ENCODE results near the gene KIF15. TPM values are rescaled to one million over a fixed set of nuclear protein-coding genes. Genes with fewer than 3 reads are reported as not detected.
"Not testable (repeated sequence)": the region's sequence is repeated elsewhere in the genome, so short reads cannot be mapped to it uniquely, and the experiment has no call there.

KIF15 gene
- total and polyA plus RNA-seq, 8 donors = 0.09 to 0.62 (median 0.30) TPM

- Histone ChIP-seq H3K27me3 (no peaks in the 10 kb centered on the region), H3K36me3 (no peaks in the 10 kb centered on the region), H3K4me3 (no peak overlapping the region), H3K27ac (no peak overlapping the region), H3K9me3 (no peaks in the 10 kb centered on the region), H3K4me1 (no peaks in the 10 kb centered on the region)
- FAIRE-seq = no peak
- no peak for DNase-seq
- intact Hi-C loops (cut with DNase I) = no loop called here
- TF ChIP-seq CTCF (IDR thresholded peaks at IDR 0.05) = no peak
- ATAC-seq = no peak
- WGBS, 2 donors = 92 to 95% methylated on average over 4 of the region's 4 CpGs
Observed at GRCh38 chr3:44795197-44795596, 33.6 kb downstream of the KIF15 start.

- FAIRE-seq = no peak
- Histone ChIP-seq H3K9me3 (no peaks in the 10 kb centered on the region), H3K36me3 (no peaks in the 10 kb centered on the region), H3K27me3 (no peaks in the 10 kb centered on the region), H3K4me1 (no peaks in the 10 kb centered on the region), H3K27ac (no peak overlapping the region), H3K4me3 (no peak overlapping the region)
- intact Hi-C loops (cut with DNase I) = no loop called here
- 80 to 93% methylated on average over 2 of the region's 2 CpGs for WGBS, 2 donors
- TF ChIP-seq CTCF (IDR thresholded peaks at IDR 0.05) = no peak
- no peak for ATAC-seq
- DNase-seq = no peak
Observed at GRCh38 chr3:44802011-44802410, 40.4 kb downstream of the KIF15 start.

- no peak overlapping the region for H3K4me3 ChIP-seq
Observed at GRCh38 chr3:44803298-44803697, 41.7 kb downstream of the KIF15 start.

GRCh38 chr3:44805960-44806359 is 44.4 kb downstream of the KIF15 start:
- FAIRE-seq (no peak), DNase-seq (no peak), ATAC-seq (no peak)
- H3K36me3 ChIP-seq = no peaks in the 10 kb centered on the region
- H3K27me3 ChIP-seq = no peaks in the 10 kb centered on the region
- no peak overlapping the region for H3K27ac ChIP-seq
- intact Hi-C loops (cut with DNase I) = no loop called here
- 89 to 94% methylated on average over 2 of the region's 2 CpGs for WGBS, 2 donors
- H3K4me1 ChIP-seq = no peaks in the 10 kb centered on the region
- H3K4me3 ChIP-seq = no peak overlapping the region
- TF ChIP-seq CTCF (IDR thresholded peaks at IDR 0.05) = no peak
- H3K9me3 ChIP-seq = no peaks in the 10 kb centered on the region

More at GRCh38 chr3:44803298-44803697, 41.7 kb downstream of the KIF15 start:
- no peaks in the 10 kb centered on the region for H3K36me3 ChIP-seq
- H3K27me3 ChIP-seq = no peaks in the 10 kb centered on the region
- FAIRE-seq (no peak), ATAC-seq (no peak), DNase-seq (no peak)
- H3K9me3 ChIP-seq = no peaks in the 10 kb centered on the region
- intact Hi-C loops (cut with DNase I) = no loop called here
- H3K27ac ChIP-seq = no peak overlapping the region
- WGBS, 2 donors = 29 to 30% methylated on average over 2 of the region's 2 CpGs
- TF ChIP-seq CTCF (IDR thresholded peaks at IDR 0.05) = no peak
- H3K4me1 ChIP-seq = no peaks in the 10 kb centered on the region

GRCh38 chr3:44814751-44815150 is 53.2 kb downstream of the KIF15 start:
- intact Hi-C loops (cut with DNase I) = no loop called here
- 89 to 91% methylated on average over 6 of the region's 6 CpGs for WGBS, 2 donors
- no peak for FAIRE-seq
- H3K27me3 ChIP-seq = no peaks in the 10 kb centered on the region
- no peak overlapping the region for H3K27ac ChIP-seq
- H3K9me3 ChIP-seq = no peaks in the 10 kb centered on the region
- no peak for ATAC-seq
- no peak overlapping the region for H3K4me3 ChIP-seq
- DNase-seq = no peak
- H3K4me1 ChIP-seq = no peaks in the 10 kb centered on the region
- H3K36me3 ChIP-seq = no peaks in the 10 kb centered on the region
- TF ChIP-seq CTCF (IDR thresholded peaks at IDR 0.05) = no peak

- FAIRE-seq = not testable (repeated sequence)
Observed at GRCh38 chr3:44816334-44816733, 54.7 kb downstream of the KIF15 start.

GRCh38 chr3:44821206-44821605 is 59.6 kb downstream of the KIF15 start:
- H3K27ac ChIP-seq; ATAC-seq; intact Hi-C loops (cut with DNase I); FAIRE-seq; H3K4me3 ChIP-seq; H3K27me3 ChIP-seq; H3K36me3 ChIP-seq; H3K9me3 ChIP-seq; H3K4me1 ChIP-seq: not testable (repeated sequence)
- 97% methylated on average over 18 to 34 of the region's 34 CpGs for WGBS, 2 donors
- peak in 1 of 6 donors; percentile 42 for DNase-seq

More at GRCh38 chr3:44816334-44816733, 54.7 kb downstream of the KIF15 start:
- intact Hi-C loops (cut with DNase I); H3K27me3 ChIP-seq; H3K9me3 ChIP-seq; ATAC-seq; H3K36me3 ChIP-seq; H3K27ac ChIP-seq; H3K4me1 ChIP-seq; H3K4me3 ChIP-seq; DNase-seq: not testable (repeated sequence)
- 98 to 99% methylated on average over 2 of the region's 2 CpGs for WGBS, 2 donors
